K562 (cell line): ENCODE data around the gene PLD1. TPM values are rescaled to one million over a fixed set of nuclear protein-coding genes. Genes with fewer than 3 reads are reported as not detected.
A peak's percentile ranks its signal among the peaks of the same experiment; 100 is the strongest.

Experiments
- ATAC-seq: fragments of 200-7000 bp; cut with Tn5 transposase; 3 replicates; pipeline ENCODE4 v1.9.1; 2020; ENCODE audit warnings: moderate library complexity
- BruUV-seq: library from RNA; stranded (reverse); fragments of 400-500 nt; replicated peaks from 2 replicates; lab custom pipeline; 2021; lab: Mats Ljungman, UMichigan
- CTCF ChIA-PET: fragments of 300-600 bp; formaldehyde crosslinking; extraction: SDS; loops from one replicate; lab custom pipeline; 2021; ENCODE audit warnings: low intra/inter-chr PET ratio; lab: Yijun Ruan, JAX
- POLR2A ChIA-PET: fragments of 300-600, 350-650 bp; sonication (Branson Sonifier 250); formaldehyde crosslinking; extraction: SDS; loops from one replicate; lab custom pipeline; 2021; ENCODE audit warnings: antibody characterized with exemption, inconsistent platforms; lab: Yijun Ruan, JAX
- DNase-seq, 4 experiments: peaks; one replicate each; pipeline versions ENCODE4 v3.0.0 to v3.0.0-alpha.2; 2011 to 2018; ENCODE audit warnings: low spot score in 3 of 4, mixed read lengths in 3 of 4; ENCODE audit errors: extremely low read depth in 1 of 4
- FAIRE-seq: peaks from 2 replicates; lab custom pipeline; 2011; peaks lifted over from hg19 to GRCh38; lab: Jason Lieb, UNC
- H2AFZ ChIP-seq: 2 replicates; pipeline ENCODE4 v1.6.0; 2011; ENCODE audit warnings: low read depth, low read length, control low read depth, inconsistent platforms
- H3K27ac ChIP-seq: fragments of 200-600 bp; 3 replicates; pipeline ENCODE4 v1.8.0; 2011; ENCODE audit warnings: low read depth, mild to moderate bottlenecking, control low read depth, inconsistent platforms, low read length, moderate library complexity, mixed read lengths; ENCODE audit errors: extremely low read depth
- H3K27me3 ChIP-seq, 2 experiments: fragments of 300-600 bp in 1 of 2; 2 replicates in 1 of 2; 3 replicates in 1 of 2; pipeline versions ENCODE4 v1.6.0 to v1.8.0; 2011; ENCODE audit warnings: inconsistent platforms in 2 of 2, low read length in 2 of 2, mild to moderate bottlenecking in 1 of 2, mixed read lengths in 1 of 2, moderate library complexity in 1 of 2; ENCODE audit not compliant: control insufficient read depth in 2 of 2, insufficient read depth in 2 of 2
- H3K36me3 ChIP-seq: fragments of 300-600 bp; 3 replicates; pipeline ENCODE4 v1.8.0; 2011; ENCODE audit warnings: mild to moderate bottlenecking, low read length, inconsistent platforms; ENCODE audit not compliant: control insufficient read depth, insufficient read depth
- H3K4me1 ChIP-seq, 2 experiments: fragments of 200-600 bp in 1 of 2; replicated peaks in 1 of 2; 2 replicates in 1 of 2; 3 replicates in 1 of 2; pipeline versions ENCODE4 v1.5.1 to v1.8.0; 2011; ENCODE audit warnings: inconsistent platforms in 2 of 2, low read length in 2 of 2, mild to moderate bottlenecking in 1 of 2, mixed read lengths in 1 of 2, moderate library complexity in 1 of 2; ENCODE audit not compliant: control insufficient read depth in 2 of 2, insufficient read depth in 2 of 2
- H3K4me2 ChIP-seq: 2 replicates; pipeline ENCODE4 v1.6.1; 2011; ENCODE audit warnings: low read length, control low read depth, inconsistent platforms, mixed read lengths; ENCODE audit not compliant: insufficient read depth
- H3K4me3 ChIP-seq: fragments of 200-600 bp; sonication (generic), shearing (Covaris generic); 2 replicates; pipeline ENCODE4 v1.5.1; 2016; ENCODE audit warnings: control low read depth, inconsistent platforms
- H3K79me2 ChIP-seq: fragments of 200-600 bp; 3 replicates; pipeline ENCODE4 v1.8.0; 2011; ENCODE audit warnings: low read length, inconsistent platforms; ENCODE audit not compliant: control insufficient read depth, insufficient read depth
- H3K9ac ChIP-seq, 2 experiments: 2 replicates each; pipeline versions ENCODE4 v1.6.0 to v1.6.1; 2011; ENCODE audit warnings: low read depth in 2 of 2, low read length in 2 of 2, control low read depth in 1 of 2, inconsistent platforms in 1 of 2, mild to moderate bottlenecking in 1 of 2, mixed read lengths in 1 of 2; ENCODE audit not compliant: insufficient read depth in 1 of 2
- H3K9me1 ChIP-seq: one replicate; pipeline ENCODE4 v1.6.0; 2011; ENCODE audit warnings: inconsistent platforms, mild to moderate bottlenecking, low read length, moderate library complexity; ENCODE audit not compliant: control insufficient read depth, insufficient read depth
- H3K9me3 ChIP-seq: replicated peaks from 2 replicates; pipeline ENCODE4 v1.5.1; 2011; ENCODE audit warnings: low read depth, low read length, inconsistent platforms; ENCODE audit not compliant: control insufficient read depth, insufficient read depth
- H4K20me1 ChIP-seq: replicated peaks from 2 replicates; pipeline ENCODE4 v1.6.1; 2011; ENCODE audit warnings: low read length, inconsistent platforms, mixed read lengths; ENCODE audit not compliant: control insufficient read depth, insufficient read depth
- ATF3 ChIP-seq, 2 experiments: fragments of 450-650 bp in 1 of 2; sonication (generic) in 1 of 2; formaldehyde crosslinking in 1 of 2; IDR thresholded peaks in 1 of 2; conservative IDR thresholded peaks in 1 of 2; 2 replicates each; pipeline versions ENCODE4 v1.6.1 to v1.8.1; 2016 to 2023; ENCODE audit warnings: mild to moderate bottlenecking in 2 of 2, moderate library complexity in 2 of 2, inconsistent platforms in 1 of 2, missing genetic modification reagents in 1 of 2
- CBX3 ChIP-seq, 2 experiments: IDR thresholded peaks; 1 replicate in 1 of 2; 2 replicates in 1 of 2; pipeline ENCODE4 v1.6.1; 2012; ENCODE audit warnings: inconsistent platforms in 2 of 2, low read length in 2 of 2, borderline replicate concordance in 1 of 2, control low read depth in 1 of 2
- CGGBP1 ChIP-seq: fragments of 250-450 bp; sonication (Bioruptor Pico); IDR thresholded peaks from 2 replicates; pipeline ENCODE4 v1.9.0; 2021; ENCODE audit warnings: mild to moderate bottlenecking
- FOSL1 ChIP-seq: fragments of 200-800 bp; sonication (Bioruptor generic); conservative IDR thresholded peaks from 2 replicates; pipeline ENCODE4 v1.6.1; 2016; ENCODE audit warnings: missing genetic modification characterization, missing compliant biosample characterization
- GABPA ChIP-seq: fragments of 200-800 bp; sonication (Bioruptor generic); conservative IDR thresholded peaks from 2 replicates; pipeline ENCODE4 v1.6.1; 2016; ENCODE audit warnings: low read depth, missing genetic modification characterization, missing compliant biosample characterization
- HDAC2 ChIP-seq: fragments of 450-650 bp; IDR thresholded peaks from 2 replicates; pipeline ENCODE4 v1.6.1; 2016; ENCODE audit warnings: mild to moderate bottlenecking
- HLTF ChIP-seq: fragments of 450-650 bp; IDR thresholded peaks from 2 replicates; pipeline ENCODE4 v1.6.1; 2016
- MAFK ChIP-seq: IDR thresholded peaks from 2 replicates; pipeline ENCODE4 v1.6.1; 2011; ENCODE audit warnings: low read length, improper control_type of control experiment
- NUFIP1 ChIP-seq: fragments of 450-650 bp; IDR thresholded peaks from 2 replicates; pipeline ENCODE4 v1.6.1; 2018; ENCODE audit not compliant: partially characterized antibody
- PHTF2 ChIP-seq: fragments of 250-450 bp; sonication (Bioruptor Pico); IDR thresholded peaks from 2 replicates; pipeline ENCODE4 v1.5.0; 2021; ENCODE audit warnings: mild to moderate bottlenecking
- RBM17 ChIP-seq: fragments of 200-400 bp; formaldehyde crosslinking; IDR thresholded peaks from 2 replicates; pipeline ENCODE4 v1.6.1; 2017; ENCODE audit warnings: low read depth, mild to moderate bottlenecking, low read length, borderline replicate concordance
- ZBTB11 ChIP-seq, 3 experiments: fragments of 200-800 bp in 1 of 3; fragments of 250-450 bp in 1 of 3; fragments of 450-650 bp in 1 of 3; sonication (Bioruptor Pico) in 1 of 3; sonication (Bioruptor generic) in 1 of 3; formaldehyde crosslinking in 1 of 3; IDR thresholded peaks; 2 replicates each; pipeline versions ENCODE4 v1.6.1 to v1.8.0; 2016 to 2022; ENCODE audit warnings: mild to moderate bottlenecking in 2 of 3, missing genetic modification characterization in 2 of 3, missing compliant biosample characterization in 1 of 3, moderate library complexity in 1 of 3
- WGBS: fragments of 100-300 bp; shearing (Covaris generic); methylation state at CpG from one replicate; pipeline ENCODE4 v1.1.6; 2016; ENCODE audit warnings: low coverage, mixed read lengths; ENCODE audit not compliant: insufficient coverage; ENCODE audit errors: missing lambda C conversion rate; 5-methylcytosine and 5-hydroxymethylcytosine counted together
- in situ Hi-C: fragments of 300-500 bp; cut with MboI; formaldehyde crosslinking; loops from 4 replicates; pipeline ENCODE4 v1.15.0; 2018; ENCODE audit warnings: inconsistent platforms, mixed read lengths
- intact Hi-C: fragments of 100-400 bp; cut with micrococcal nuclease; formaldehyde crosslinking; loops from 2 replicates; pipeline ENCODE4 v1.14.2; 2022
- polyA plus RNA-seq, 8 experiments: library from polyadenylated mRNA; depleted of rRNA in 4 of 8; stranded (reverse) in 5 of 8; unstranded in 3 of 8; fragments of >200 nt; fragmentation: Nextera tagmentation in 2 of 8; fragmentation: Illumina TruSeq in 1 of 8; extraction: Ambion mirVana in 2 of 8; extraction: Trizol in 1 of 8; gene quantifications; 2 replicates each; pipeline versions ENCODE4 v1.2.1 to v1.2.3, GENCODE V29; 2011 to 2014; ENCODE audit warnings: inconsistent platforms in 1 of 8, missing spikeins in 1 of 8
- total RNA-seq, 7 experiments: library from RNA; depleted of rRNA in 6 of 7; stranded (reverse); fragments of >200 nt in 6 of 7; fragmentation: Illumina TruSeq in 2 of 7; extraction: Trizol in 2 of 7; gene quantifications; 2 replicates each; pipeline versions ENCODE4 v1.2.1 to v1.2.3, GENCODE V29; 2011 to 2021; ENCODE audit warnings: low replicate concordance in 1 of 7

PLD1 gene
- total and polyA plus RNA-seq, 9 of the 15 experiments (the other 6 are each of a cell fraction or from before 2014, with no cell fraction given), result 8.4 to 26.1 (median 18.6) TPM

- in situ Hi-C loops, result no loop called here
- no peak for FAIRE-seq
These were observed 18.6 kb downstream of the PLD1 start for GRCh38 chr3:171791692-171792076.

More at GRCh38 chr3:171791692-171792076, 18.6 kb downstream of the PLD1 start:
- no peak for DNase-seq
- peaks cover 6% of the 10 kb centered on the region; the same call in 1 of the 3 replicates for H3K36me3 ChIP-seq
- no peak overlapping the region for H3K4me3 ChIP-seq
- ATAC-seq, result no peak; the same call in 1 of the 3 replicates
- H4K20me1 ChIP-seq, result no peaks in the 10 kb centered on the region
- ChIA-PET POLR2A (interaction anchor here (1.5 to 1.7 kb wide), 2 partner anchors 10 to 19 kb away, joined by 3 read pairs; no protein-coding TSS in a partner anchor), CTCF (no interaction called here)
- H3K4me2 ChIP-seq, result peak overlapping the region; percentile 5; the same call in 1 of the 2 replicates
- H3K79me2 ChIP-seq, result peaks cover 35% of the 10 kb centered on the region
- no peak overlapping the region for H3K9ac ChIP-seq
- peaks cover 6 to 31% of the 10 kb centered on the region in 2 experiments; a peak in 4 of 5 replicates for H3K4me1 ChIP-seq
- no peaks in the 10 kb centered on the region for H3K9me3 ChIP-seq
- no TSS peak for BruUV-seq
- intact Hi-C loops, result no loop called here
- 43% methylated on average over 5 of the region's 5 CpGs for WGBS
- H2AFZ ChIP-seq, result peak overlapping the region; percentile 16; the same call in 1 of the 2 replicates
- TF ChIP-seq CBX3 (IDR thresholded peaks at IDR 0.05; ENCODE audit: borderline replicate concordance in 1 of 2, low read length in 2 of 2) (no peak), HLTF (no peak), MAFK (no peak), PHTF2 (CRISPR knock-in tag) (no peak), ATF3 (IDR thresholded peaks at IDR 0.05) (peak; percentile 18; the same call in 1 of the 2 replicates), ATF3 (CRISPR knock-in tag; conservative IDR thresholded peaks at IDR 0.05) (no peak), HDAC2 (no peak), GABPA (0 out of 2 replicates have a peak, but pooled peaks have one; percentile 12), FOSL1 (peak; percentile 53), CGGBP1 (CRISPR knock-in tag) (no peak), RBM17 (no peak), NUFIP1 (no peak), ZBTB11 (CRISPR knock-in tag; IDR thresholded peaks at IDR 0.05) (peak in 1 of 3 experiments; percentile 54; a peak in 2 of 6 replicates)
- peak overlapping the region; percentile 24; the same call in 1 of the 3 replicates for H3K27ac ChIP-seq
- H3K9me1 ChIP-seq, result peaks cover 6% of the 10 kb centered on the region
- no peaks in the 10 kb centered on the region for H3K27me3 ChIP-seq
